H9 (cell line): ENCODE results near the gene ZNF280C. TPM values are rescaled to one million over a fixed set of nuclear protein-coding genes. Genes with fewer than 3 reads are reported as not detected.

Experiments used
- DNase-seq: peaks from one replicate; pipeline ENCODE4 v3.0.0-alpha.2; 2017
- H2AFZ ChIP-seq: one replicate; pipeline ENCODE4 v1.6.1; 2013; ENCODE audit warnings: mild to moderate bottlenecking, low read length, control low read depth, moderate library complexity
- H2AK5ac ChIP-seq: 2 replicates; pipeline ENCODE4 v1.6.1; 2013; ENCODE audit warnings: low read length, control low read depth, mixed read lengths; ENCODE audit not compliant: insufficient read length
- H2BK120ac ChIP-seq: one replicate; pipeline ENCODE4 v1.6.1; 2013; ENCODE audit warnings: low read depth, mild to moderate bottlenecking, low read length, control low read depth, inconsistent platforms; ENCODE audit not compliant: poor library complexity, severe bottlenecking
- H2BK12ac ChIP-seq: 2 replicates; pipeline ENCODE4 v1.6.1; 2013; ENCODE audit warnings: low read length, control low read depth, mixed read lengths, low read depth; ENCODE audit not compliant: insufficient read length
- H2BK15ac ChIP-seq: 2 replicates; pipeline ENCODE4 v1.6.1; 2013; ENCODE audit warnings: low read depth, low read length, control low read depth
- H2BK20ac ChIP-seq: one replicate; pipeline ENCODE4 v1.6.1; 2013; ENCODE audit warnings: low read depth, mild to moderate bottlenecking, low read length, control low read depth, inconsistent platforms; ENCODE audit not compliant: poor library complexity, severe bottlenecking
- H2BK5ac ChIP-seq: 2 replicates; pipeline ENCODE4 v1.6.1; 2013; ENCODE audit warnings: low read length, control low read depth, mixed read lengths; ENCODE audit not compliant: insufficient read length
- H3K14ac ChIP-seq: 2 replicates; pipeline ENCODE4 v1.6.1; 2013; ENCODE audit warnings: low read length, control low read depth; ENCODE audit not compliant: insufficient read depth
- H3K18ac ChIP-seq: 2 replicates; pipeline ENCODE4 v1.6.1; 2013; ENCODE audit warnings: low read depth, mild to moderate bottlenecking, mixed read lengths, low read length, control low read depth; ENCODE audit not compliant: insufficient read length
- H3K23ac ChIP-seq: 2 replicates; pipeline ENCODE4 v1.6.1; 2013; ENCODE audit warnings: low read length, control low read depth, mixed read lengths, low read depth; ENCODE audit not compliant: insufficient read length
- H3K23me2 ChIP-seq: 2 replicates; pipeline ENCODE4 v1.6.1; 2013; ENCODE audit warnings: low read depth, mild to moderate bottlenecking, mixed read lengths, low read length, control low read depth; ENCODE audit not compliant: insufficient read length, poor library complexity, severe bottlenecking
- H3K27ac ChIP-seq: 2 replicates; pipeline ENCODE4 v1.5.1; 2013; ENCODE audit warnings: low read length, control low read depth, mixed read lengths, low read depth; ENCODE audit not compliant: insufficient read length
- H3K27me3 ChIP-seq: 2 replicates; pipeline ENCODE4 v1.6.1; 2013; ENCODE audit warnings: low read length, control low read depth, inconsistent platforms; ENCODE audit not compliant: insufficient read depth
- H3K4ac ChIP-seq: 2 replicates; pipeline ENCODE4 v1.6.1; 2013; ENCODE audit warnings: low read depth, mild to moderate bottlenecking, control low read depth, inconsistent platforms, low read length, moderate library complexity
- H3K4me1 ChIP-seq: 2 replicates; pipeline ENCODE4 v1.6.1; 2013; ENCODE audit warnings: low read length, control low read depth, inconsistent platforms; ENCODE audit not compliant: insufficient read depth
- H3K4me2 ChIP-seq: 2 replicates; pipeline ENCODE4 v1.6.1; 2013; ENCODE audit warnings: low read length, control low read depth, mixed read lengths; ENCODE audit not compliant: insufficient read length, insufficient read depth
- H3K56ac ChIP-seq: 2 replicates; pipeline ENCODE4 v1.6.1; 2013; ENCODE audit warnings: low read depth, mild to moderate bottlenecking, mixed read lengths, low read length, control low read depth; ENCODE audit not compliant: insufficient read length
- H3K79me1 ChIP-seq: 2 replicates; pipeline ENCODE4 v1.6.1; 2013; ENCODE audit warnings: low read depth, mild to moderate bottlenecking, moderate library complexity, low read length, control low read depth, inconsistent platforms; ENCODE audit not compliant: insufficient read depth, poor library complexity, severe bottlenecking
- H3K79me2 ChIP-seq: 2 replicates; pipeline ENCODE4 v1.6.1; 2013; ENCODE audit warnings: low read length, control low read depth, inconsistent platforms; ENCODE audit not compliant: insufficient read depth
- H3K9ac ChIP-seq: 2 replicates; pipeline ENCODE4 v1.6.1; 2013; ENCODE audit warnings: low read length, control low read depth, mixed read lengths; ENCODE audit not compliant: insufficient read length; ENCODE audit errors: extremely low read depth
- H3K9me3 ChIP-seq: one replicate; pipeline ENCODE4 v1.6.1; 2013; ENCODE audit warnings: low read depth, low read length, inconsistent platforms; ENCODE audit not compliant: control insufficient read depth
- H3T11ph ChIP-seq: one replicate; pipeline ENCODE4 v1.6.1; 2013; ENCODE audit warnings: mild to moderate bottlenecking, low read length, control low read depth, inconsistent platforms
- H4K20me1 ChIP-seq: one replicate; pipeline ENCODE4 v1.6.1; 2013; ENCODE audit not compliant: control insufficient read depth, insufficient read length, insufficient read depth
- H4K5ac ChIP-seq: 2 replicates; pipeline ENCODE4 v1.6.1; 2013; ENCODE audit warnings: low read depth, mild to moderate bottlenecking, mixed read lengths, low read length, control low read depth; ENCODE audit not compliant: insufficient read length
- H4K8ac ChIP-seq: replicated peaks from 2 replicates; pipeline ENCODE4 v1.6.1; 2013; ENCODE audit warnings: low read length, control low read depth, mixed read lengths, low read depth; ENCODE audit not compliant: insufficient read length
- H4K91ac ChIP-seq: 2 replicates; pipeline ENCODE4 v1.6.1; 2013; ENCODE audit warnings: low read depth, mild to moderate bottlenecking, moderate library complexity, mixed read lengths, low read length, control low read depth; ENCODE audit not compliant: insufficient read length
- H3K27ac Mint-ChIP-seq, 3 experiments: 2 replicates in 2 of 3; 3 replicates in 1 of 3; pipeline ENCODE4 v1.8.0; 2020 to 2021; ENCODE audit warnings: mixed read lengths in 3 of 3, mild to moderate bottlenecking in 1 of 3, moderate library complexity in 1 of 3
- H3K27me3 Mint-ChIP-seq: 2 replicates; pipeline ENCODE4 v1.8.0; 2021; ENCODE audit warnings: low read depth, mild to moderate bottlenecking, moderate library complexity, mixed read lengths
- H3K36me3 Mint-ChIP-seq, 3 experiments: 2 replicates in 2 of 3; 3 replicates in 1 of 3; pipeline ENCODE4 v1.8.0; 2020 to 2021; ENCODE audit warnings: low read depth in 3 of 3, mixed read lengths in 3 of 3; ENCODE audit not compliant: insufficient read depth in 1 of 3
- H3K4me1 Mint-ChIP-seq, 2 experiments: 2 replicates each; pipeline ENCODE4 v1.8.0; 2020; ENCODE audit warnings: mixed read lengths in 2 of 2
- H3K4me3 Mint-ChIP-seq, 2 experiments: 2 replicates in 1 of 2; 3 replicates in 1 of 2; pipeline ENCODE4 v1.8.0; 2020 to 2021; ENCODE audit warnings: mild to moderate bottlenecking in 2 of 2, mixed read lengths in 2 of 2, moderate library complexity in 1 of 2
- H3K9me3 Mint-ChIP-seq, 2 experiments: 2 replicates in 1 of 2; 3 replicates in 1 of 2; pipeline ENCODE4 v1.8.0; 2020; ENCODE audit warnings: mild to moderate bottlenecking in 2 of 2, mixed read lengths in 2 of 2, moderate library complexity in 1 of 2
- WGBS: extraction: QIAGEN DNeasy Blood & Tissue Kit; methylation state at CpG from one replicate; pipeline ENCODE4 v1.1.7; 2013; ENCODE audit warnings: missing lambda C conversion rate, low lambda C conversion rate, mixed read lengths; ENCODE audit not compliant: insufficient read length; ENCODE audit errors: extremely low coverage; 5-methylcytosine and 5-hydroxymethylcytosine counted together
- total RNA-seq: library from RNA; stranded (reverse); gene quantifications from 2 replicates; pipeline ENCODE4 v1.2.1, GENCODE V29; 2021
- TF ChIP-seq, protein P1 (sequence below): fragments of 200-600 bp; sonication (generic); conservative IDR thresholded peaks from 3 replicates; pipeline ENCODE4 v1.8.0; 2021; ENCODE audit warnings: antibody characterized with exemption, mild to moderate bottlenecking

The ZNF280C gene
- total RNA-seq, 1 experiment from 2014 or later, result 6.6 TPM

DNA sequence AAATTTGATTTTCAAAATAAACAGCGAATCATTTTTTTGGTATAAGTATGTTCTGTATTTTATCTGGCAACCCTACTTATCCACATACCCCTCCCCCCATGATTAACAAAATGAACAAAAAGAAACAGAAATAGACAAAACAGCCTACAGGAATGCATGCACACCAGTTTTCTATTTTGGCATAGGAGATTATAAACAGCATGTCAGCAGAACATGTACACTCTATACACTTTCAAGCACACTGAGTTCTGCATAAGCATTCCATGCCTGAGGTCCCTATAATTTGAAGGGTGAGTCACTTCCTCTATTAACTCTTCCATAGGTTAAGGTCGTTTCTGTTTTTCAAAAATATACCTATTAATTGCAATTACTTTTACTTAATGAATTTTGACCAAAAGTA, 28.0 kb upstream of the ZNF280C start:
- Mint-ChIP-seq H3K9me3 (peaks cover 12 to 33% of the 10 kb centered on the region in 2 experiments), H3K27ac (no peak overlapping the region), H3K36me3 (peaks cover 5 to 6% (median 5%) of the 10 kb centered on the region in 3 experiments; a peak in 4 of 7 replicates), H3K27me3 (no peaks in the 10 kb centered on the region; the same call in 1 of the 2 replicates), H3K4me1 (no peaks in the 10 kb centered on the region), H3K4me3 (no peak overlapping the region)
- H3K23me2 ChIP-seq, result no peaks in the 10 kb centered on the region
- H3K14ac ChIP-seq, result no peak overlapping the region
- no peak overlapping the region for H3K56ac ChIP-seq
- no peak overlapping the region for H3K9ac ChIP-seq
- no peak overlapping the region for H2BK5ac ChIP-seq
- H4K20me1 ChIP-seq, result no peaks in the 10 kb centered on the region
- H4K8ac ChIP-seq, result no peak overlapping the region
- H3K23ac ChIP-seq, result no peak overlapping the region
- no peak overlapping the region for H4K91ac ChIP-seq
- H3K4ac ChIP-seq, result no peak overlapping the region
- no peaks in the 10 kb centered on the region for H3K4me1 ChIP-seq
- no peak overlapping the region for H3K27ac ChIP-seq
- H2AFZ ChIP-seq, result no peak overlapping the region
- no peaks in the 10 kb centered on the region for H3K27me3 ChIP-seq
- H3K4me2 ChIP-seq, result no peak overlapping the region
- no peak overlapping the region for H2BK120ac ChIP-seq
- no peak overlapping the region for H2BK20ac ChIP-seq
- H3K79me1 ChIP-seq, result no peaks in the 10 kb centered on the region
- no peak overlapping the region for H4K5ac ChIP-seq
- no peak overlapping the region for H2BK12ac ChIP-seq
- H3K79me2 ChIP-seq, result no peaks in the 10 kb centered on the region
- no peak for DNase-seq
- no peak overlapping the region for H2BK15ac ChIP-seq
- no peak overlapping the region for H3T11ph ChIP-seq
- H3K18ac ChIP-seq, result no peak overlapping the region
- peaks cover 17% of the 10 kb centered on the region for H3K9me3 ChIP-seq
- no peak overlapping the region for H2AK5ac ChIP-seq
- TF ChIP-seq, protein P1, sequence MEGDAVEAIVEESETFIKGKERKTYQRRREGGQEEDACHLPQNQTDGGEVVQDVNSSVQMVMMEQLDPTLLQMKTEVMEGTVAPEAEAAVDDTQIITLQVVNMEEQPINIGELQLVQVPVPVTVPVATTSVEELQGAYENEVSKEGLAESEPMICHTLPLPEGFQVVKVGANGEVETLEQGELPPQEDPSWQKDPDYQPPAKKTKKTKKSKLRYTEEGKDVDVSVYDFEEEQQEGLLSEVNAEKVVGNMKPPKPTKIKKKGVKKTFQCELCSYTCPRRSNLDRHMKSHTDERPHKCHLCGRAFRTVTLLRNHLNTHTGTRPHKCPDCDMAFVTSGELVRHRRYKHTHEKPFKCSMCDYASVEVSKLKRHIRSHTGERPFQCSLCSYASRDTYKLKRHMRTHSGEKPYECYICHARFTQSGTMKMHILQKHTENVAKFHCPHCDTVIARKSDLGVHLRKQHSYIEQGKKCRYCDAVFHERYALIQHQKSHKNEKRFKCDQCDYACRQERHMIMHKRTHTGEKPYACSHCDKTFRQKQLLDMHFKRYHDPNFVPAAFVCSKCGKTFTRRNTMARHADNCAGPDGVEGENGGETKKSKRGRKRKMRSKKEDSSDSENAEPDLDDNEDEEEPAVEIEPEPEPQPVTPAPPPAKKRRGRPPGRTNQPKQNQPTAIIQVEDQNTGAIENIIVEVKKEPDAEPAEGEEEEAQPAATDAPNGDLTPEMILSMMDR, result no peak
- no CpG with 5 or more reads among the region's 2 CpGs for WGBS
